GM12874 (cell line): ENCODE results near the gene CHI3L1.

Source experiments
- TF ChIP-seq, protein P1 (sequence below): IDR thresholded peaks from 2 replicates; pipeline ENCODE4 v1.5.1; 2011; ENCODE audit warnings: low read depth, mild to moderate bottlenecking, control low read depth, low read length, moderate library complexity; ENCODE audit not compliant: insufficient read depth

The CHI3L1 gene

DNA sequence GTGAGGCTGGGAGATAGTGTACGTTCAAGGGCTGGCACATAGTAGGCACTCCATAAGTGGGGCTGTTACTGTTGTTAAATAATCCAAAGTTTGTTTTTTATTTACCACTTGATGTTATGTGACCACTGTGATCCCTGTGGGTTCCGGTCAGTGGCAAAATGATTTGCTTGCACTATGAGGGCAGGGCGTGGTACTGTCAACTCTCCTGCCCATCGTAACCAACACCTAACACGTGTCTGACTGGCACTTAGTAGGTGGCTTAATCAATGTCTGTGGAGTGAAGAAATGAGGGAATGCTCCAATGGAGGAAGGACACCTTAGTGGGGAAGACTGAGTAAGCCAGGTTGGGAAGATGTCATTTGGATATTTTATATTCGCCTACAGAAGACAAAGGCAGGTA is 44.4 kb downstream of the CHI3L1 start:
- TF ChIP-seq, protein P1, sequence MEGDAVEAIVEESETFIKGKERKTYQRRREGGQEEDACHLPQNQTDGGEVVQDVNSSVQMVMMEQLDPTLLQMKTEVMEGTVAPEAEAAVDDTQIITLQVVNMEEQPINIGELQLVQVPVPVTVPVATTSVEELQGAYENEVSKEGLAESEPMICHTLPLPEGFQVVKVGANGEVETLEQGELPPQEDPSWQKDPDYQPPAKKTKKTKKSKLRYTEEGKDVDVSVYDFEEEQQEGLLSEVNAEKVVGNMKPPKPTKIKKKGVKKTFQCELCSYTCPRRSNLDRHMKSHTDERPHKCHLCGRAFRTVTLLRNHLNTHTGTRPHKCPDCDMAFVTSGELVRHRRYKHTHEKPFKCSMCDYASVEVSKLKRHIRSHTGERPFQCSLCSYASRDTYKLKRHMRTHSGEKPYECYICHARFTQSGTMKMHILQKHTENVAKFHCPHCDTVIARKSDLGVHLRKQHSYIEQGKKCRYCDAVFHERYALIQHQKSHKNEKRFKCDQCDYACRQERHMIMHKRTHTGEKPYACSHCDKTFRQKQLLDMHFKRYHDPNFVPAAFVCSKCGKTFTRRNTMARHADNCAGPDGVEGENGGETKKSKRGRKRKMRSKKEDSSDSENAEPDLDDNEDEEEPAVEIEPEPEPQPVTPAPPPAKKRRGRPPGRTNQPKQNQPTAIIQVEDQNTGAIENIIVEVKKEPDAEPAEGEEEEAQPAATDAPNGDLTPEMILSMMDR: no peak

DNA sequence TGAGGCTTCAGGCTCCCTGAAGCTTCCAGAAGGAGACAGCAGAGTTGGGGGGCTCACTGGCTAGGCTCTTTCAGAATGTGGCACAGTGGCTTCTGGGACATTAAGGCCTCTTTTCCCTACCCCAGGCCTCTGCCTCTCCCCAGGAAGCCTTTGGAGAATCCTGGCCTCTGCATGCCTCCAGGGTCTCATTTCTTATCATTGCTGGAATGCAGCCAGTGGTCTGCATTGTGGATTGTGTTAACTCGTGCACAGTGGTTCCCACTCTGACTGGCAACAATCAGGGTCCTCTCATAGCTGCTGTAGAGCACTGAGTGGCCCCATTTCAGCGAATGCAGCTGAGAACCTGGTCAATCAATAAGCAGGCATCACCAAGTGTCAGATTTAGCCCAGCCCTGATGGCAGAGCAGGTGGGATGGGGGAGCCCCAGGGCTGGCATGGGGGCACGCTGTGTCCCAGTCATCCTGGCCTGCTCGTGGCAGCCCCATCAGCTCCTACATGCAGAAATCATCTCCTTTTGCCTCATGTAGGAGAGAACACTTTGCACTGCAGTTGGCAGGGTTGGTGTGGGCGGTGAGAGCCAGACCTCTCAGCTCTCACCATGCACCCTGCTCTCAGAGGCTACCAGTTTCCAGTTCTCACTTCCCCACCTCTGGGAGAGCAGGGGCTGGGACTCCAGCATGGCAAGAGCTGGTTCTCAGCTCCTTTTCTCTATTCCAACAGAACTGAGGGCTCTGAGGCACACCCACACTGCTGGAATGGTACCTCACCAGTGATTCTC is 45.6 kb downstream of the CHI3L1 start:
- TF ChIP-seq, protein P1: no peak

- TF ChIP-seq, protein P1: no peak
These were observed 46.5 kb downstream of the CHI3L1 start for GRCh38 chr1:203139976-203140475.

GRCh38 chr1:203138066-203138465 is 48.4 kb downstream of the CHI3L1 start:
- TF ChIP-seq, protein P1: no peak

GRCh38 chr1:203137324-203137723 is 49.2 kb downstream of the CHI3L1 start:
- TF ChIP-seq, protein P1: no peak

DNA sequence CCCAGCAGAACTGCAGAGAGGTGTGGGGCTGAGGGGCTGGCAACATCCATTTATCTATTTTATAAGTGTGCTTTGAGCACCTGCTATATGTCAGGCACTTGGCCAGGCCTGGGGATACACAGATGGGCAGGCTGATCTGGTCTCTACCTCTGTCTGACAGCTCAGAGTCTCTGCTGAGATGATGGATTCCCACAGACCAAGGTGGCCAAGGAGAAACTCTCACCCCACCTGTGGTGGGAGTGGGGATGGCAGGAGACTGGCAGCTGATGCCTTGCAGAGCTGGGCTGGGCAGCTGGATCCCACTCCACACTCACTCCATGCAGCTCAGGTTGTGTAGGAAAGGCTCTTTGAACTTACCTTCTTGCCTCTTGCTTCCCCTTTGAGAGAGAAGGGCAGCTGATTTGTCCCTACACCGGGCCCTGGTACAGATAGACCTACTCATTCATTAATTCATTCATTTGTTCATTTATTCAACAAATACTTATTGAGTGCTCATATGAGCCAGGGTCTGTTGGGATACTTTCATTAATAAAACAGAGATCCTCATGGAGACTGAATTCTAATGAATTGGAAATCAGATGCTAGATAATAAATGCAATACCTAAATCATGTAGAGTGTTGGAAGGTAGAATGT is 50.0 kb downstream of the CHI3L1 start:
- TF ChIP-seq, protein P1: no peak

DNA sequence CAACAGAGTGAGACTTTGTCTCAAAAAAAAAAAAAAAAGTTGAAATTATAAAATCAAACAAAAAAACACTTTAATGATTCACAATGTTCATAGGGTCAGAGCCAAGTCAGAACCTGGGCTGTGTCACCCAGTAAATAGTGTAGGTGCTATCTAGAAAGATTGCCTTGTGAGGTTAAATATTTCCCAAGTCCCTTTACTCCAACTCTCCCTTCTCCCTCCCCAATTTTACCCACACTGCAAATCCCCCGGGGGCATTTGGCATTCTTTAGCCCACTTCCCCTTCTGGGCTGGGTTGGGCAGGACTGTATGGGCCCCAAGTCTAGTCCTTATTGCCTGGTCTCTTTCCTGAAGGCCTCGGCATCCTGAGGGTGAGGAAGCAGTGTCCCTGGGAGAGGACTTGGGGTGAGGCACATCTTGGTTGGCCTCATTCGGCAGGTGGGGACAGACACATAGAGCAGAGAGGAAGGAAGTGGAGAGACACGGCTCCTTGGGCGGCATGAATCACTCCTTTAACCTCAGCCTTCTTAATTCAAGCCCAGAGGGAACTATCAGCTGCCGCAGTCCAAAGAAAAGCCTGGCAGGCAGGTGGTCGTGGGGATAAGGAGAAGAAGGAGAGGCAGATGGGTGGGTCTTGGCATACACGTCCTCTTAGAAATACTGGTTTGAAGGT is 50.7 kb downstream of the CHI3L1 start:
- TF ChIP-seq, protein P1: no peak
